Activated CD8-positive, alpha-beta T cell treated with anti-CD3 and anti-CD28 coated beads for 36 hours (primary cell): ENCODE results near the gene RASL10B. TPM values are rescaled to one million over a fixed set of nuclear protein-coding genes. Genes with fewer than 3 reads are reported as not detected.
A peak's percentile ranks its signal among the peaks of the same experiment; 100 is the strongest.

Experiments used
- ATAC-seq: fragments of 200-7000 bp; cut with Tn5 transposase; one replicate; pipeline ENCODE4 v1.10.0; 2021; ENCODE audit warnings: mild to moderate bottlenecking, moderate library complexity
- CTCF ChIA-PET: fragments of 350-600 bp; sonication (Branson Sonifier 250); formaldehyde crosslinking; loops from one replicate; lab custom pipeline; 2021; ENCODE audit warnings: antibody characterized with exemption; lab: Charles Lee
- POLR2A ChIA-PET: fragments of 350-600 bp; sonication (Branson Sonifier 250); formaldehyde crosslinking; loops from one replicate; lab custom pipeline; 2021; ENCODE audit warnings: antibody characterized with exemption; lab: Charles Lee
- DNase-seq: peaks from one replicate; pipeline ENCODE4 v3.0.0-alpha.2; 2020
- H3K27ac Mint-ChIP-seq: one replicate; pipeline ENCODE4 v1.8.0; 2021; ENCODE audit warnings: mild to moderate bottlenecking, mixed read lengths
- H3K27me3 Mint-ChIP-seq: one replicate; pipeline ENCODE4 v1.8.0; 2021; ENCODE audit warnings: mixed read lengths
- H3K36me3 Mint-ChIP-seq: one replicate; pipeline ENCODE4 v1.8.0; 2021; ENCODE audit warnings: low read depth, mixed read lengths
- H3K4me1 Mint-ChIP-seq: one replicate; pipeline ENCODE4 v1.8.0; 2021; ENCODE audit warnings: low read depth, mixed read lengths
- H3K4me3 Mint-ChIP-seq: one replicate; pipeline ENCODE4 v1.8.0; 2021; ENCODE audit warnings: mild to moderate bottlenecking, moderate library complexity, mixed read lengths
- H3K9me3 Mint-ChIP-seq: one replicate; pipeline ENCODE4 v1.8.0; 2021; ENCODE audit warnings: mixed read lengths
- CTCF ChIP-seq: fragments of 200-600 bp; IDR thresholded peaks from one replicate; pipeline ENCODE4 v1.8.0; 2022; ENCODE audit warnings: antibody characterized with exemption, mild to moderate bottlenecking
- intact Hi-C: fragments of 100-400 bp; cut with micrococcal nuclease; formaldehyde crosslinking; loops from one replicate; pipeline ENCODE4 v1.10.0; 2022
- total RNA-seq, 2 experiments: library from RNA; stranded (reverse); gene quantifications; one replicate each; pipeline ENCODE4 v1.2.3, GENCODE V29; 2021

The RASL10B gene
- total RNA-seq, 2 experiments from 2014 or later, result 1.9 to 2.3 TPM

- Mint-ChIP-seq H3K4me1 (peaks cover 14% of the 10 kb centered on the region), H3K36me3 (peaks cover under 1% of the 10 kb centered on the region), H3K9me3 (no peaks in the 10 kb centered on the region), H3K4me3 (peak overlapping the region; percentile 65), H3K27me3 (no peaks in the 10 kb centered on the region), H3K27ac (no peak overlapping the region)
- DNase-seq (no peak), ATAC-seq (no peak)
- ChIA-PET CTCF (interaction anchor here (2.5 to 5.3 kb wide), 3 partner anchors 15 to 119 kb away, joined by 8 to 29 read pairs (median 28); no protein-coding TSS in a partner anchor), POLR2A (interaction anchor here (0.8 kb wide), 1 partner anchor 9 kb away, joined by 3 read pairs; no protein-coding TSS in a partner anchor)
- no peak for TF ChIP-seq CTCF
- intact Hi-C loops, result no loop called here
Observed at GRCh38 chr17:35732806-35733136, 1.3 kb downstream of the RASL10B start.

- TF ChIP-seq CTCF, result no peak
- intact Hi-C loops, result no loop called here
- Mint-ChIP-seq H3K4me1 (peaks cover 14% of the 10 kb centered on the region), H3K9me3 (no peaks in the 10 kb centered on the region), H3K27me3 (no peaks in the 10 kb centered on the region), H3K36me3 (no peaks in the 10 kb centered on the region), H3K4me3 (no peak overlapping the region), H3K27ac (no peak overlapping the region)
- ChIA-PET CTCF (interaction anchor here (2.5 to 5.3 kb wide), 3 partner anchors 14 to 120 kb away, joined by 8 to 29 read pairs (median 28); no protein-coding TSS in a partner anchor), POLR2A (interaction anchor here (0.8 to 1.0 kb wide), 2 partner anchors 10 to 30 kb away, joined by 3 to 4 read pairs; no protein-coding TSS in a partner anchor)
- DNase-seq (no peak), ATAC-seq (no peak)
Observed at GRCh38 chr17:35733366-35733765, 1.9 kb downstream of the RASL10B start.

GRCh38 chr17:35734396-35734795 lies 3.0 kb downstream of the RASL10B start:
- H3K9me3 Mint-ChIP-seq, result no peaks in the 10 kb centered on the region
- intact Hi-C loops, result no loop called here
- H3K36me3 Mint-ChIP-seq, result no peaks in the 10 kb centered on the region
- H3K27ac Mint-ChIP-seq, result no peak overlapping the region
- no peak for ATAC-seq
- H3K27me3 Mint-ChIP-seq, result no peaks in the 10 kb centered on the region
- CTCF ChIA-PET, result interaction anchor here (5.3 kb wide), 2 partner anchors 13 to 29 kb away, joined by 28 to 29 read pairs; no protein-coding TSS in a partner anchor
- DNase-seq, result no peak
- no peak overlapping the region for H3K4me3 Mint-ChIP-seq
- peaks cover 14% of the 10 kb centered on the region for H3K4me1 Mint-ChIP-seq
- POLR2A ChIA-PET, result interaction anchor here (1.0 to 1.4 kb wide), 3 partner anchors 13 to 29 kb away, joined by 3 to 4 read pairs (median 3); no protein-coding TSS in a partner anchor
- TF ChIP-seq CTCF, result no peak

- no peak overlapping the region for H3K4me3 Mint-ChIP-seq
- no peaks in the 10 kb centered on the region for H3K36me3 Mint-ChIP-seq
- H3K4me1 Mint-ChIP-seq, result peaks cover 12% of the 10 kb centered on the region
- peaks cover 6% of the 10 kb centered on the region for H3K27me3 Mint-ChIP-seq
- ChIA-PET CTCF (interaction anchor here (1.2 to 5.3 kb wide), 2 partner anchors 12 to 29 kb away, joined by 3 to 29 read pairs; no protein-coding TSS in a partner anchor), POLR2A (interaction anchor here (1.0 to 1.4 kb wide), 3 partner anchors 12 to 123 kb away, joined by 3 read pairs; no protein-coding TSS in a partner anchor)
- H3K27ac Mint-ChIP-seq, result no peak overlapping the region
- DNase-seq, result no peak
- H3K9me3 Mint-ChIP-seq, result no peaks in the 10 kb centered on the region
- no peak for TF ChIP-seq CTCF
- intact Hi-C loops, result no loop called here
- no peak for ATAC-seq
Observed at GRCh38 chr17:35735036-35735805, 3.8 kb downstream of the RASL10B start.

GRCh38 chr17:35736236-35736635 lies 4.8 kb downstream of the RASL10B start:
- no peak for ATAC-seq
- Mint-ChIP-seq H3K4me3 (no peak overlapping the region), H3K27me3 (peaks cover 12% of the 10 kb centered on the region), H3K9me3 (no peaks in the 10 kb centered on the region), H3K36me3 (no peaks in the 10 kb centered on the region), H3K27ac (no peak overlapping the region), H3K4me1 (peaks cover 6% of the 10 kb centered on the region)
- POLR2A ChIA-PET, result interaction anchor here (0.6 to 1.1 kb wide), 3 partner anchors 14 to 124 kb away, joined by 3 read pairs; no protein-coding TSS in a partner anchor
- no peak for TF ChIP-seq CTCF
- no peak for DNase-seq
- intact Hi-C loops, result no loop called here
- CTCF ChIA-PET, result interaction anchor here (1.2 to 5.3 kb wide), 2 partner anchors 11 to 28 kb away, joined by 3 to 29 read pairs; no protein-coding TSS in a partner anchor
